Cardiac fibroblast (primary cell): Measurements from ENCODE around the gene SOX15.

ENCODE experiments used
- DNase-seq, 2 donors: peaks; one replicate each; pipeline versions ENCODE4 v3.0.0 to v3.0.0-alpha.2; 2010; ENCODE audit warnings: low read depth in 2 of 2
- H3K4me3 ChIP-seq, 2 donors: replicated peaks in 1 of 2; 1 replicate in 1 of 2; 2 replicates in 1 of 2; pipeline ENCODE4 v1.5.1; 2011; ENCODE audit warnings: low read depth in 2 of 2, low read length in 2 of 2, mild to moderate bottlenecking in 2 of 2, moderate library complexity in 1 of 2
- TF ChIP-seq, protein P1 (sequence below): IDR thresholded peaks from one replicate; pipeline ENCODE4 v1.5.1; 2011; ENCODE audit warnings: low read depth, mild to moderate bottlenecking, low read length, inconsistent platforms

The SOX15 gene

DNA sequence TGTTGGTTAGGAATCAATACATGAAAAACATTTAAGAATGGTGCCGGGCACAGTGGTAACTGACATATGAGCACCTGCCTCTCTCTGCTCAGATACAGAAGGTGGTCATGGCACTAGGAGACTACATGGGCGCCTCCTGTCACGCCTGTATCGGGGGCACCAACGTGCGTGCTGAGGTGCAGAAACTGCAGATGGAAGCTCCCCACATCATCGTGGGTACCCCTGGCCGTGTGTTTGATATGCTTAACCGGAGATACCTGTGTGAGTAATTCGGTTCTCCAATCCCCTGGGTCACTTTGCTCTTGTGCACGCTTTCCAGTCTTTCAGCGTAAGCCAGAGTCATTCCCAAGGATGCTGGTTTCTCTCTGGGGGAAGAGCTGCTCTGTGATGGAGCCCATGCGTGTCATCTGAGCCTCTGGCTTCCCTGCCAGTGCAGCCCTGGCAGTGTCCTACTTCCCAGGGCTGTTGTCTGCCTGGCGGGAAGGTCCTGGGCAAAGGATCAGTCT lies 13.4 kb downstream of the SOX15 start:
- no peak for DNase-seq
- TF ChIP-seq, protein P1, sequence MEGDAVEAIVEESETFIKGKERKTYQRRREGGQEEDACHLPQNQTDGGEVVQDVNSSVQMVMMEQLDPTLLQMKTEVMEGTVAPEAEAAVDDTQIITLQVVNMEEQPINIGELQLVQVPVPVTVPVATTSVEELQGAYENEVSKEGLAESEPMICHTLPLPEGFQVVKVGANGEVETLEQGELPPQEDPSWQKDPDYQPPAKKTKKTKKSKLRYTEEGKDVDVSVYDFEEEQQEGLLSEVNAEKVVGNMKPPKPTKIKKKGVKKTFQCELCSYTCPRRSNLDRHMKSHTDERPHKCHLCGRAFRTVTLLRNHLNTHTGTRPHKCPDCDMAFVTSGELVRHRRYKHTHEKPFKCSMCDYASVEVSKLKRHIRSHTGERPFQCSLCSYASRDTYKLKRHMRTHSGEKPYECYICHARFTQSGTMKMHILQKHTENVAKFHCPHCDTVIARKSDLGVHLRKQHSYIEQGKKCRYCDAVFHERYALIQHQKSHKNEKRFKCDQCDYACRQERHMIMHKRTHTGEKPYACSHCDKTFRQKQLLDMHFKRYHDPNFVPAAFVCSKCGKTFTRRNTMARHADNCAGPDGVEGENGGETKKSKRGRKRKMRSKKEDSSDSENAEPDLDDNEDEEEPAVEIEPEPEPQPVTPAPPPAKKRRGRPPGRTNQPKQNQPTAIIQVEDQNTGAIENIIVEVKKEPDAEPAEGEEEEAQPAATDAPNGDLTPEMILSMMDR: no peak
- H3K4me3 ChIP-seq: no peak overlapping the region

DNA sequence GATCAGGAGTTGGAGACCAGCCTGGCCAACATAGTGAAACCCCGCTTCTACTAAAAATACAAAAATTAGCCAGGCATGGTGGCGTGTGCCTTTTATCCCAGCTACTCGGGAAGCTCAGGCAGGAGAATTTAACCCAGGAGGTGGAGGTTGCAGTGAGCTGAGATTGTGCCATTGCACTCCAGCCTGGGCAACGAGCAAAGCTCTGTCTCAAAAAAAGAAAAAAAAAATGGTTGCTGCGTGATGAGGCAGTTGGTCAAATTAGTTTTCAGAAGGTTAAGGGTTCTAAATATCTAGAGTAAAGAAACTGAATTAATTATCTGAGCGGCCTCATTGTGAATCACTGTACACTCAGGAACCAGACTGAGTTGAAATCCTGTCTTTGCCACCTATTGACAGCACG lies 13.9 kb downstream of the SOX15 start:
- peak overlapping the region in 1 of 2 donors; percentile 99 for H3K4me3 ChIP-seq
- TF ChIP-seq, protein P1: no peak
- DNase-seq: no peak

DNA sequence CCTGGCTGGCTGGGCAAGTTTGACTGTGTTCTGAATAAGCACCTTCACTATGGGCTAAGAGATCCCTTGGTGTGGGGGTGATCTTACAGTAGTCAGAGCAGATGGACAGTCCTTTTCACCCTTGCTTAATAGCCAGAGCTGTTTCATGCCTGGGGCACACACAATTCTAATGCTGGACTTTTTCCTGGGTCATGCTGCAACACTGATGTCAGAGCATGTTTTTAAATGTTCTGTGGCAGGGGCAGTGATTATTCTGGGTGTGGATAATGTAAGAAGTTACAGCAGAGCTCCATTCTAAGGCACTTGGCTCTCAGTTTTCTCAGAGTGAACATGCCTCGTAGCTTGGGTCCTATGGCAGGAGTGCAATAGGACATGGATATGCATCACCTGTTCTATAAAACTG lies 14.4 kb downstream of the SOX15 start:
- TF ChIP-seq, protein P1: no peak
- H3K4me3 ChIP-seq: peak overlapping the region in 1 of 2 donors; percentile 99
- DNase-seq: no peak

DNA sequence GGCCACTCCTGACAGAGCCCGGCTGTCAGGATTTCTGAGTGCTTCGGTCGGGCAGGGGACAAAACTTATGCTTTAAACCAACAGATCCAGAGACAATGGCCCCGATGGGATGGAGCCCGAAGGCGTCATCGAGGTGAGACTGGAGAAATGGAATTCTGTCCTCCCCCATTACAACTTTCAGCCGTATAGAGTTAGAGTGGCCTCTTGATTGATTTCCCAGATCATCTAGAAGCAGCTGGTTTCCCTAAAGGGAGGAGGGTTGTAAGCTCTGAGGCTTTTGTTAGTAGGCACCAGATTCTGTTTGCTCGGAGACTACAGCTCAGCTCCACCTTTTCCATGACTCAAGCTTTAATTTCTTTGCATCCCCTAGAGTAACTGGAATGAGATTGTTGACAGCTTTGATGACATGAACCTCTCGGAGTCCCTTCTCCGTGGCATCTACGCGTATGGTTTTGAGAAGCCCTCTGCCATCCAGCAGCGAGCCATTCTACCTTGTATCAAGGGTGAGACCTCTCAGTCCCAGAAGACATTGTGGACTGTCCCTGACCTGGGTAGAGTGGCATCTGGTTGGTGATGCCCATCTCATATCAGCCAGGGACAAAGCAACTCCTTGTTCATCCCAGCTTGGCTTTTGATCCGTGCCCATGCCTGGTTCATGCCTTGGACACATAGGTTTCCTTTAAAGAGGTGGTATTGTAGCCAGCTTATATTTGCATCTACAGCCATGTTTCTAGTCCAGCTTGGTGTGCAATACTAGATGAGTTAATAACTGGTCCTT lies 15.5 kb downstream of the SOX15 start:
- peak in 1 of 2 donors; percentile 35 for DNase-seq
- peak overlapping the region; percentile 98 to 99 for H3K4me3 ChIP-seq
- TF ChIP-seq, protein P1: no peak

DNA sequence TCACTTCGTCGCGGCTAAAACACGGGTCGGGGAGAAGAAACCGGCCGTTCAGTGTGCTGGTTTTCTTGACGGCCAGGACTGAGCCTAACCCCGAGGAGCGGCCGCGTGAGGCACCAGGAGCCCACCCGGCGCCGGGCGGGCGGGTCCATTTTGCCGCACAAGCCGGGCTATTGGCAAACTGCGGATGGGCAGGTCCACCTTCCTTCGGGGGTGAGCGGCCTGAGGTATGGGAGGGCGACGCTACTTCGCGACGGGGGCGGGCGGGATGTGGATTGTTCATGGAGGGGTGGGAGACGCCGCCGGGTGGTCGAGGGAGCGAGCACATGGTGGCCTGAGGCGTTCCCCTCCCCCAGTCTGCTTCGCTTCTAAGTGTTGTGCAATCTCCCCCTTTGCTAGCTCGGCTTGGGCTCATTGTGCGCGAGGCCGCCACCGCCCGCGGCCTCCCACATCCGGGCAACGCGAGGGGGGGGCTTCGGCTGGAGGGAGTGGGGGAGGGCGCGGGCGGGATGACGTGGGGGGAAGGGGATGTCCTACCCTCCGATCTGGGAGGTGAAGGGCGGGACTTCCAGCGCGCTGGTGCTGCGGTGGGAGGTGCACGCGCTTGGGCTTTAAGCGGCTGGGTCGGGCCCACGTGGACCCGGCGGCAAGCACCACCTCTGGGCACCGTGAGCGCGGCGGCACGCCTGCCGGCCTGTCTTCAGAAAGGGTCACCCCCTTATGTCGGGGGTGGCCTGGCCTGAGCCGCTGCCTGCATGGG lies 16.4 kb downstream of the SOX15 start:
- TF ChIP-seq, protein P1: no peak
- H3K4me3 ChIP-seq: peak overlapping the region; percentile 98 to 99
- peak; percentile 94 to 97 for DNase-seq

DNA sequence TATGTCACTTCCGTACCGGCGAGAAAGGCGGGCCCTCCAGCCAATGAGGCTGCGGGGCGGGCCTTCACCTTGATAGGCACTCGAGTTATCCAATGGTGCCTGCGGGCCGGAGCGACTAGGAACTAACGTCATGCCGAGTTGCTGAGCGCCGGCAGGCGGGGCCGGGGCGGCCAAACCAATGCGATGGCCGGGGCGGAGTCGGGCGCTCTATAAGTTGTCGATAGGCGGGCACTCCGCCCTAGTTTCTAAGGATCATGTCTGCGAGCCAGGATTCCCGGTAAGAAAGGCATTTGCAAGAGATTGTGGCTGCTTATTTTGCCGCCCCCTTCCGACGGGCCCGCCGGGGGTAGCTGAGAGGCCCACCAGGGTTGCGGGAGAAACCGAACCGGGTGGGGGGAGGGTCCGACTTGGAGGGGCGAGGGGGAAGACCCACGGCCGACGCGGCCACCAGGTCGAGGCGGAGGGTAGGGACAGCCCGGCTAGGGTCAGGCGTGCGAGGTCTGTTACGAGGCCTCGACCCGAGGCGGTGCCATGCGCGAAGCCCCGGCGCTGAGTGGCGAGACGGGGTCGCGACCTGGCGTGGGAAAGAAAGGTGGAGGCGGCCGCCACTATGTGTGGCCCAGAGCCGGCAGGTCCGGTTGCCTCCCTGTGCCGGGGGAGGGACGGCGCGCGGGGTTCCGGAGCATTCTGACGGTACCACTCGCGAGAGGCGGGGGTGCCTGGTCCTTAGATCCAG lies 17.1 kb downstream of the SOX15 start:
- H3K4me3 ChIP-seq: peak overlapping the region; percentile 98 to 99
- peak; percentile 100 for DNase-seq
- TF ChIP-seq, protein P1: no peak
